Transverse colon (tissue), 4 donors: ENCODE measurements around the gene XXYLT1. TPM values are rescaled to one million over a fixed set of nuclear protein-coding genes. Genes with fewer than 3 reads are reported as not detected.

ENCODE experiments used
- DNase-seq: peaks from one replicate; pipeline ENCODE4 v3.0.0-alpha.2; 2019
- H3K27ac ChIP-seq, 4 donors: fragments of 200-600 bp; sonication (generic); 2 replicates each; pipeline ENCODE4 v1.5.1; 2016 to 2018; ENCODE audit warnings: inconsistent platforms in 4 of 4
- H3K27me3 ChIP-seq: fragments of 200-600 bp; sonication (generic); 2 replicates; pipeline ENCODE4 v1.5.1; 2017; ENCODE audit warnings: inconsistent platforms
- H3K36me3 ChIP-seq, 4 donors: fragments of 200-600 bp; sonication (generic); 2 replicates each; pipeline ENCODE4 v1.5.1; 2017 to 2019; ENCODE audit warnings: inconsistent platforms in 4 of 4
- H3K4me1 ChIP-seq, 4 donors: fragments of 200-600 bp; sonication (generic); 2 replicates each; pipeline ENCODE4 v1.5.1; 2017 to 2020; ENCODE audit warnings: inconsistent platforms in 4 of 4
- H3K4me3 ChIP-seq, 4 donors: fragments of 200-600 bp; sonication (generic); 1 replicate in 1 of 4; 2 replicates in 3 of 4; pipeline versions ENCODE4 v1.5.1 to v1.6.1; 2017 to 2019; ENCODE audit warnings: inconsistent platforms in 4 of 4
- H3K9me3 ChIP-seq, 2 donors: fragments of 200-600 bp; sonication (generic); 2 replicates each; pipeline ENCODE4 v1.5.1; 2017 to 2019; ENCODE audit warnings: inconsistent platforms in 2 of 2
- CTCF ChIP-seq, 5 experiments: fragments of 200-600 bp in 3 of 5; fragments of 450-650 bp in 2 of 5; sonication (generic) in 3 of 5; IDR thresholded peaks; 1 replicate in 2 of 5; 2 replicates in 3 of 5; pipeline ENCODE4 v1.5.1; 2016 to 2017; ENCODE audit warnings: antibody characterized with exemption in 5 of 5, inconsistent platforms in 3 of 5, mild to moderate bottlenecking in 2 of 5, moderate library complexity in 1 of 5
- EP300 ChIP-seq: sonication (generic); formaldehyde crosslinking; IDR thresholded peaks from one replicate; pipeline ENCODE4 v1.6.1; 2017; ENCODE audit warnings: antibody characterized with exemption, low read depth
- POLR2A ChIP-seq: fragments of 450-650 bp; IDR thresholded peaks from one replicate; pipeline ENCODE4 v1.6.1; 2016; ENCODE audit warnings: antibody characterized with exemption, mild to moderate bottlenecking, moderate library complexity
- POLR2AphosphoS5 ChIP-seq, 3 donors: sonication (generic); formaldehyde crosslinking; IDR thresholded peaks; one replicate each; pipeline ENCODE4 v1.6.1; 2016; ENCODE audit warnings: antibody characterized with exemption in 3 of 3
- WGBS, 2 donors: methylation state at CpG; one replicate each; pipeline ENCODE4 v1.1.5; 2018; ENCODE audit warnings: low coverage in 1 of 2; 5-methylcytosine and 5-hydroxymethylcytosine counted together
- in situ Hi-C, 4 donors: fragments of 200-750 bp; cut with MboI; loops; one replicate each; pipeline versions ENCODE4 v1.15.0 to v1.15.1; 2017; ENCODE audit warnings: low sequenced_read_pairs in 3 of 4, low pct_ligation_motif_present in 1 of 4, low pct_unique_long_range_greater_than_20kb in 1 of 4
- intact Hi-C: fragments of 100-400 bp; cut with DNase I; formaldehyde crosslinking; loops from one replicate; pipeline ENCODE4 v1.15.1; 2023; ENCODE audit warnings: low total_unique reads
- total RNA-seq, 4 donors: library from RNA; depleted of rRNA; stranded (reverse); fragments of >200 nt; gene quantifications; one replicate each; pipeline ENCODE4 v1.1.0, GENCODE V29; 2016

The XXYLT1 gene
- total RNA-seq, 4 donors from 2014 or later, result 3.0 to 10.0 (median 5.9) TPM

- Histone ChIP-seq H3K4me3 (no peak overlapping the region), H3K9me3 (no peaks in the 10 kb centered on the region), H3K36me3 (no peaks in the 10 kb centered on the region), H3K4me1 (peaks cover 0 to 6% (median 0%) of the 10 kb centered on the region in 4 donors), H3K27ac (no peak overlapping the region), H3K27me3 (no peaks in the 10 kb centered on the region)
- TF ChIP-seq EP300, result no peak
- no peak for TF ChIP-seq CTCF (IDR thresholded peaks at IDR 0.05)
- no peak for TF ChIP-seq POLR2A
- TF ChIP-seq POLR2AphosphoS5 (IDR thresholded peaks at IDR 0.05), result no peak
- intact Hi-C loops (no loop called here), in situ Hi-C loops (no loop called here)
- 79 to 80% methylated on average over 3 to 13 of the region's 13 CpGs for WGBS, 2 donors
- no peak for DNase-seq
These were observed 174.3 kb downstream of the XXYLT1 start for GRCh38 chr3:195096484-195097330.

- in situ Hi-C loops (no loop called here), intact Hi-C loops (no loop called here)
- WGBS, 2 donors, result 80 to 91% methylated on average over 2 to 11 of the region's 11 CpGs
- Histone ChIP-seq H3K27ac (no peak overlapping the region), H3K4me3 (no peak overlapping the region), H3K27me3 (no peaks in the 10 kb centered on the region), H3K36me3 (no peaks in the 10 kb centered on the region), H3K9me3 (no peaks in the 10 kb centered on the region), H3K4me1 (peaks cover 0 to under 1% (median 0%) of the 10 kb centered on the region in 4 donors)
- TF ChIP-seq POLR2A (no peak), POLR2AphosphoS5 (IDR thresholded peaks at IDR 0.05) (no peak), CTCF (IDR thresholded peaks at IDR 0.05) (no peak), EP300 (no peak)
- DNase-seq, result no peak
These were observed 174.9 kb downstream of the XXYLT1 start for GRCh38 chr3:195096053-195096452.

DNA sequence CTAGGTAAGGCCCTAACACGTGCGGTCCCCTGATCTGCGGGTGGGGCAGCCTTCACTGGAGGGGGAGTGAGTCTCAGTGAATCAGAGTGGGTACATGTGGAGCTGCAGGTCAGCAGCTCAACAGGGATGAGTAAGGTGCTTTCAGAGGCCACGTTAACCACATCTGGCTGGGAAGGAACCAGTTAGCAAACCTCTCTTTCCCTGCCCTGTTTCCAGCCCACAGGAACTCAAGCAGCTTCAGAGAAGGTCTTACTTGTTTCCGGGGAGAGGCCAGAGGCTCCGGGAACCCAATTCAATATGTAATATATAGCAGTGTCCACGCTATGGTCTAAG, 175.3 kb downstream of the XXYLT1 start:
- no peaks in the 10 kb centered on the region for H3K9me3 ChIP-seq
- no peak for DNase-seq
- H3K4me1 ChIP-seq, result no peaks in the 10 kb centered on the region
- no peaks in the 10 kb centered on the region for H3K36me3 ChIP-seq
- 95% methylated on average over 7 of the region's 7 CpGs; no CpG with 5 or more reads in 1 of the 2 donors for WGBS, 2 donors
- H3K4me3 ChIP-seq, result no peak overlapping the region
- no peak for TF ChIP-seq CTCF (IDR thresholded peaks at IDR 0.05)
- TF ChIP-seq EP300, result no peak
- TF ChIP-seq POLR2A, result no peak
- no peak for TF ChIP-seq POLR2AphosphoS5 (IDR thresholded peaks at IDR 0.05)
- no peaks in the 10 kb centered on the region for H3K27me3 ChIP-seq
- in situ Hi-C loops, result no loop called here
- H3K27ac ChIP-seq, result no peak overlapping the region
- intact Hi-C loops, result no loop called here

DNA sequence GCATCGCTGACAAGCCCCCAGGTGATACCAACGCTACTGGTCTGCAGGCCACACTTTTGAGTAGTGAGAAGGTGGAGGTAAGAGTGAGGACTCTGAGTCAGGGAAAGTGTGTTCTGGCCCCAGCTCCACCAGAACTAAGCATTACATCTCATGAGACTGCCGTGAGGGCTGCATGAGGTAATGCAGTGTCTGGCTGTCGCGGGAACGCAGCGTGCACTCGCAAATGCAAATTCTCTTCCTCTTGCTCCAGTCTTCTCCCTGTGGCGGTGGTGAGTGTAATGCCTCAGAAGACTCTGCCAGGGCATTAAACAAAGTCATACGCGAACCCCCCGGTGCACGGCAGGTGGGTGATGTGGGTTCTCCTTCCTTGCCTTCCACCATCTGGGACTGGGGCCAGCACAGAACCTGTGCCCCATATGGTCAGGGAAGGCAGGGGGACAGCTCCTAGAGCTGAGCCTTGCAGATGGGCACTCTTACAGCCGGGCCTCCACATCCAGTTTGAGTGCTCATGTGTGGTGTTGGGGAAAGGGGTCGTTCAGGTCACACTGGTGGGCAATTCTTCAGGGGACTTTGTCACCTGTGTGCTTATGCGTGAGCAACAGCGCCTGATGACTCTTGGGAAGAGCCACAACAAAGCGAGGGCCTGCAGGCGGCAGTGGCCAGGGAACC, 175.8 kb downstream of the XXYLT1 start:
- no peaks in the 10 kb centered on the region for H3K4me1 ChIP-seq
- WGBS, 2 donors, result 88% methylated on average over 19 of the region's 19 CpGs; no CpG with 5 or more reads in 1 of the 2 donors
- H3K4me3 ChIP-seq, result no peak overlapping the region
- H3K27ac ChIP-seq, result no peak overlapping the region
- peak; percentile 49 for DNase-seq
- no peaks in the 10 kb centered on the region for H3K27me3 ChIP-seq
- H3K36me3 ChIP-seq, result no peaks in the 10 kb centered on the region
- intact Hi-C loops, result no loop called here
- H3K9me3 ChIP-seq, result no peaks in the 10 kb centered on the region
- TF ChIP-seq POLR2A (no peak), CTCF (IDR thresholded peaks at IDR 0.05) (no peak), EP300 (no peak), POLR2AphosphoS5 (IDR thresholded peaks at IDR 0.05) (no peak)
- in situ Hi-C loops, result no loop called here
